Measurements from ENCODE around the gene PCDHB11. TPM values are rescaled to one million over a fixed set of nuclear protein-coding genes. Genes with fewer than 3 reads are reported as not detected.
A peak's percentile ranks its signal among the peaks of the same experiment; 100 is the strongest.
"Not testable (repeated sequence)": the region's sequence is repeated elsewhere in the genome, so short reads cannot be mapped to it uniquely, and the experiment has no call there.

The PCDHB11 gene
- total RNA-seq, 1 donor = 1.1 TPM

GRCh38 chr5:141182248-141182647 lies 17.2 kb upstream of the PCDHB11 start, which contains the start of gene PCDHB16:
PCDHB16 (plus strand) TSS chr5:141182387; CDS start chr5:141182560, 173 bp downstream.
- no peak within 1 kb of the TSS for H3K27ac ChIP-seq (ENCODE audit: low read depth, low read length)
- H3K9me3 ChIP-seq (ENCODE audit: low read depth, low read length) = no peaks in the 10 kb centered on the region
- H2AFZ ChIP-seq (ENCODE audit: low read length) = peak within 1 kb of the TSS; percentile 72

DNA sequence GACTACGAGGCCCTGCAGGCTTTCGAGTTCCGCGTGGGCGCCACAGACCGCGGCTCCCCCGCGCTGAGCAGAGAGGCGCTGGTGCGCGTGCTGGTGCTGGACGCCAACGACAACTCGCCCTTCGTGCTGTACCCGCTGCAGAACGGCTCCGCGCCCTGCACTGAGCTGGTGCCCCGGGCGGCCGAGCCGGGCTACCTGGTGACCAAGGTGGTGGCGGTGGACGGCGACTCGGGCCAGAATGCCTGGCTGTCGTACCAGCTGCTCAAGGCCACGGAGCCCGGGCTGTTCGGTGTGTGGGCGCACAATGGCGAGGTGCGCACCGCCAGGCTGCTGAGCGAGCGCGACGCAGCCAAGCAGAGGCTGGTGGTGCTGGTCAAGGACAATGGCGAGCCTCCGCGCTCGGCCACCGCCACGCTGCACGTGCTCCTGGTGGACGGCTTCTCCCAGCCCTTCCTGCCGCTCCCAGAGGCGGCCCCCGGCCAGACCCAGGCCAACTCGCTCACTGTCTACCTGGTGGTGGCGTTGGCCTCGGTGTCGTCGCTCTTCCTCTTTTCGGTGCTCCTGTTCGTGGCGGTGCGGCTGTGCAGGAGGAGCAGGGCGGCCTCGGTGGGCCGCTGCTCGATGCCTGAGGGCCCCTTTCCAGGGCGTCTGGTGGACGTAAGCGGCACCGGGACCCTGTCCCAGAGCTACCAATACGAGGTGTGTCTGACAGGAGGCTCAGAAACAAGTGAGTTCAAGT lies 15.1 kb upstream of the PCDHB11 start:
- not testable (repeated sequence) for H3K4me1 ChIP-seq (ENCODE audit: insufficient read depth, low read length); H3K4me3 ChIP-seq (ENCODE audit: insufficient read depth, low read length); H3K4me2 ChIP-seq (ENCODE audit: insufficient read depth, low read length); DNase-seq (ENCODE audit: insufficient read length, low spot score, missing footprints); H3K27ac ChIP-seq (ENCODE audit: low read depth, low read length); H3K9me3 ChIP-seq (ENCODE audit: low read depth, low read length); H3K79me2 ChIP-seq (ENCODE audit: insufficient read depth, low read length); H3K36me3 ChIP-seq (ENCODE audit: insufficient read depth, low read length); H2AFZ ChIP-seq (ENCODE audit: low read length); H3K27me3 ChIP-seq (ENCODE audit: insufficient read depth, low read length); H4K20me1 ChIP-seq (ENCODE audit: insufficient read depth, low read length)

More at GRCh38 chr5:141182248-141182647, 17.2 kb upstream of the PCDHB11 start, which contains the start of gene PCDHB16:
- H3K4me1 ChIP-seq (ENCODE audit: insufficient read depth, low read length) = no peaks in the 10 kb centered on the region
- no peaks in the 10 kb centered on the region for H4K20me1 ChIP-seq (ENCODE audit: insufficient read depth, low read length)
- H3K4me3 ChIP-seq (ENCODE audit: insufficient read depth, low read length) = peak within 1 kb of the TSS; percentile 42
- no peaks in the 10 kb centered on the region for H3K79me2 ChIP-seq (ENCODE audit: insufficient read depth, low read length)
- peak within 1 kb of the TSS; percentile 47 for H3K4me2 ChIP-seq (ENCODE audit: insufficient read depth, low read length)
- H3K36me3 ChIP-seq (ENCODE audit: insufficient read depth, low read length) = no peaks in the 10 kb centered on the region
- TF ChIP-seq CTCF (IDR thresholded peaks at IDR 0.05; ENCODE audit: extremely low read depth, low read depth, low read length) = peak; percentile 52
- DNase-seq (ENCODE audit: insufficient read length, low spot score, missing footprints) = peak; percentile 71
- H3K27me3 ChIP-seq (ENCODE audit: insufficient read depth, low read length) = no peaks in the 10 kb centered on the region

GRCh38 chr5:141186897-141187512 lies 12.4 kb upstream of the PCDHB11 start, which contains the start of gene PCDHB9:
PCDHB9 (plus strand) TSS chr5:141187161; CDS start chr5:141187319, 158 bp downstream.
- Histone ChIP-seq H3K4me3 (ENCODE audit: insufficient read depth, low read length) (peak within 1 kb of the TSS; percentile 48), H3K36me3 (ENCODE audit: insufficient read depth, low read length) (no peaks in the 10 kb centered on the region), H3K27ac (ENCODE audit: low read depth, low read length) (no peak within 1 kb of the TSS), H3K4me1 (ENCODE audit: insufficient read depth, low read length) (no peaks in the 10 kb centered on the region), H4K20me1 (ENCODE audit: insufficient read depth, low read length) (no peaks in the 10 kb centered on the region), H3K4me2 (ENCODE audit: insufficient read depth, low read length) (peak within 1 kb of the TSS; percentile 56), H3K27me3 (ENCODE audit: insufficient read depth, low read length) (no peaks in the 10 kb centered on the region), H3K79me2 (ENCODE audit: insufficient read depth, low read length) (no peaks in the 10 kb centered on the region), H2AFZ (ENCODE audit: low read length) (peak within 1 kb of the TSS; percentile 57), H3K9me3 (ENCODE audit: low read depth, low read length) (no peaks in the 10 kb centered on the region)
- TF ChIP-seq CTCF (IDR thresholded peaks at IDR 0.05; ENCODE audit: extremely low read depth, low read depth, low read length) = peak; percentile 60
- no peak for DNase-seq (ENCODE audit: insufficient read length, low spot score, missing footprints)

DNA sequence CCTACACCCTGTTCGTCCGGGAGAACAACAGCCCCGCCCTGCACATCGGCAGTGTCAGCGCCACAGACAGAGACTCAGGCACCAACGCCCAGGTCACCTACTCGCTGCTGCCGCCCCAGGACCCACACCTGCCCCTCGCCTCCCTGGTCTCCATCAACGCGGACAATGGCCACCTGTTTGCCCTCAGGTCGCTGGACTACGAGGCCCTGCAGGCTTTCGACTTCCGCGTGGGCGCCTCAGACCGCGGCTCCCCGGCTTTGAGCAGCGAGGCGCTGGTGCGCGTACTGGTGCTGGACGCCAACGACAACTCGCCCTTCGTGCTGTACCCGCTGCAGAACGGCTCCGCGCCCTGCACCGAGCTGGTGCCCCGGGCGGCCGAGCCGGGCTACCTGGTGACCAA lies 10.7 kb upstream of the PCDHB11 start:
- not testable (repeated sequence) for H4K20me1 ChIP-seq (ENCODE audit: insufficient read depth, low read length); H3K4me1 ChIP-seq (ENCODE audit: insufficient read depth, low read length); H3K4me3 ChIP-seq (ENCODE audit: insufficient read depth, low read length); H3K36me3 ChIP-seq (ENCODE audit: insufficient read depth, low read length); H2AFZ ChIP-seq (ENCODE audit: low read length); H3K9me3 ChIP-seq (ENCODE audit: low read depth, low read length); H3K27me3 ChIP-seq (ENCODE audit: insufficient read depth, low read length); H3K79me2 ChIP-seq (ENCODE audit: insufficient read depth, low read length); DNase-seq (ENCODE audit: insufficient read length, low spot score, missing footprints); H3K27ac ChIP-seq (ENCODE audit: low read depth, low read length); H3K4me2 ChIP-seq (ENCODE audit: insufficient read depth, low read length)

DNA sequence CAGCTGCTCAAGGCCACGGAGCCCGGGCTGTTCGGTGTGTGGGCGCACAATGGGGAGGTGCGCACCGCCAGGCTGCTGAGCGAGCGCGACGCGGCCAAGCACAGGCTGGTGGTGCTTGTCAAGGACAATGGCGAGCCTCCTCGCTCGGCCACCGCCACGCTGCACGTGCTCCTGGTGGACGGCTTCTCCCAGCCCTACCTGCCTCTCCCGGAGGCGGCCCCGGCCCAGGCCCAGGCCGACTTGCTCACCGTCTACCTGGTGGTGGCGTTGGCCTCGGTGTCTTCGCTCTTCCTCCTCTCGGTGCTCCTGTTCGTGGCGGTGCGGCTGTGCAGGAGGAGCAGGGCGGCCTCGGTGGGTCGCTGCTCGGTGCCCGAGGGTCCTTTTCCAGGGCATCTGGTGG lies 10.3 kb upstream of the PCDHB11 start:
- H3K79me2 ChIP-seq (ENCODE audit: insufficient read depth, low read length); H3K36me3 ChIP-seq (ENCODE audit: insufficient read depth, low read length); H2AFZ ChIP-seq (ENCODE audit: low read length); DNase-seq (ENCODE audit: insufficient read length, low spot score, missing footprints); H4K20me1 ChIP-seq (ENCODE audit: insufficient read depth, low read length); H3K4me1 ChIP-seq (ENCODE audit: insufficient read depth, low read length); H3K4me3 ChIP-seq (ENCODE audit: insufficient read depth, low read length); H3K27ac ChIP-seq (ENCODE audit: low read depth, low read length); H3K27me3 ChIP-seq (ENCODE audit: insufficient read depth, low read length); H3K9me3 ChIP-seq (ENCODE audit: low read depth, low read length); H3K4me2 ChIP-seq (ENCODE audit: insufficient read depth, low read length): not testable (repeated sequence)
